Endothelial cell (in vitro differentiated cells): ENCODE data around the gene GDPD5. TPM values are rescaled to one million over a fixed set of nuclear protein-coding genes. Genes with fewer than 3 reads are reported as not detected.

ENCODE experiments used
- DNase-seq: peaks from one replicate; pipeline ENCODE4 v3.0.0; 2021; ENCODE audit warnings: low spot score
- H3K27ac Mint-ChIP-seq: one replicate; pipeline ENCODE4 v1.8.0; 2021; ENCODE audit warnings: mixed read lengths, inconsistent platforms; ENCODE audit not compliant: unreplicated experiment
- H3K27me3 Mint-ChIP-seq: one replicate; pipeline ENCODE4 v1.8.0; 2021; ENCODE audit warnings: mild to moderate bottlenecking, moderate library complexity, mixed read lengths, inconsistent platforms; ENCODE audit not compliant: unreplicated experiment
- H3K36me3 Mint-ChIP-seq: one replicate; pipeline ENCODE4 v1.8.0; 2021; ENCODE audit warnings: mild to moderate bottlenecking, low read depth, mixed read lengths, inconsistent platforms; ENCODE audit not compliant: unreplicated experiment
- H3K4me1 Mint-ChIP-seq: one replicate; pipeline ENCODE4 v1.8.0; 2021; ENCODE audit warnings: mild to moderate bottlenecking, mixed read lengths, inconsistent platforms; ENCODE audit not compliant: unreplicated experiment
- H3K4me3 Mint-ChIP-seq: one replicate; pipeline ENCODE4 v1.8.0; 2021; ENCODE audit warnings: mild to moderate bottlenecking, mixed read lengths, inconsistent platforms; ENCODE audit not compliant: unreplicated experiment
- H3K9me3 Mint-ChIP-seq: one replicate; pipeline ENCODE4 v1.8.0; 2021; ENCODE audit warnings: mixed read lengths, inconsistent platforms; ENCODE audit not compliant: unreplicated experiment
- total RNA-seq: library from RNA; stranded (reverse); fragmentation: NEBNext Ultra II Directional; extraction: Animal tissue kit (Norgen Biotek cat#: 25700); gene quantifications from one replicate; pipeline ENCODE4 v1.2.1, GENCODE V29; 2021; ENCODE audit not compliant: unreplicated experiment
- TF ChIP-seq, protein P1 (sequence below): fragments of 200-600 bp; sonication (generic); IDR thresholded peaks from one replicate; pipeline ENCODE4 v1.5.0; 2021; ENCODE audit warnings: antibody characterized with exemption; ENCODE audit not compliant: unreplicated experiment

Gene GDPD5
- total RNA-seq, 1 donor from 2014 or later: 674 TPM

DNA sequence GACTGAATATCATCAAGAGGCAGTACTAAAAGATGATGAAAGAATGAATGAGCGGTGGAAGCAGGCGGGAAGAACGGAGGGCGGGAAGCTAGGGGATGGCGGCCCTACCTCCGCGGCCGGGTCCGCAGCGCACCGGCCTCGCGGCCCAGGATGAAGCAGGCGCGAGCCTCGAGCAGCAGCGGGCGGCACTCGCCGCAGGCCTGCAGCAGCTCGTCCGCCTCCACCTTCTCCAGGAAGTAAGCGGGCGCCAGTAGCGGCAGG, 96.2 kb downstream of the GDPD5 start:
- Mint-ChIP-seq H3K4me1 (peaks cover 37% of the 10 kb centered on the region), H3K27me3 (peaks cover 40% of the 10 kb centered on the region), H3K4me3 (peak overlapping the region; percentile 88), H3K36me3 (peaks cover 33% of the 10 kb centered on the region), H3K9me3 (no peaks in the 10 kb centered on the region), H3K27ac (peak overlapping the region; percentile 87)
- DNase-seq: no peak
- TF ChIP-seq, protein P1, sequence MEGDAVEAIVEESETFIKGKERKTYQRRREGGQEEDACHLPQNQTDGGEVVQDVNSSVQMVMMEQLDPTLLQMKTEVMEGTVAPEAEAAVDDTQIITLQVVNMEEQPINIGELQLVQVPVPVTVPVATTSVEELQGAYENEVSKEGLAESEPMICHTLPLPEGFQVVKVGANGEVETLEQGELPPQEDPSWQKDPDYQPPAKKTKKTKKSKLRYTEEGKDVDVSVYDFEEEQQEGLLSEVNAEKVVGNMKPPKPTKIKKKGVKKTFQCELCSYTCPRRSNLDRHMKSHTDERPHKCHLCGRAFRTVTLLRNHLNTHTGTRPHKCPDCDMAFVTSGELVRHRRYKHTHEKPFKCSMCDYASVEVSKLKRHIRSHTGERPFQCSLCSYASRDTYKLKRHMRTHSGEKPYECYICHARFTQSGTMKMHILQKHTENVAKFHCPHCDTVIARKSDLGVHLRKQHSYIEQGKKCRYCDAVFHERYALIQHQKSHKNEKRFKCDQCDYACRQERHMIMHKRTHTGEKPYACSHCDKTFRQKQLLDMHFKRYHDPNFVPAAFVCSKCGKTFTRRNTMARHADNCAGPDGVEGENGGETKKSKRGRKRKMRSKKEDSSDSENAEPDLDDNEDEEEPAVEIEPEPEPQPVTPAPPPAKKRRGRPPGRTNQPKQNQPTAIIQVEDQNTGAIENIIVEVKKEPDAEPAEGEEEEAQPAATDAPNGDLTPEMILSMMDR: no peak

DNA sequence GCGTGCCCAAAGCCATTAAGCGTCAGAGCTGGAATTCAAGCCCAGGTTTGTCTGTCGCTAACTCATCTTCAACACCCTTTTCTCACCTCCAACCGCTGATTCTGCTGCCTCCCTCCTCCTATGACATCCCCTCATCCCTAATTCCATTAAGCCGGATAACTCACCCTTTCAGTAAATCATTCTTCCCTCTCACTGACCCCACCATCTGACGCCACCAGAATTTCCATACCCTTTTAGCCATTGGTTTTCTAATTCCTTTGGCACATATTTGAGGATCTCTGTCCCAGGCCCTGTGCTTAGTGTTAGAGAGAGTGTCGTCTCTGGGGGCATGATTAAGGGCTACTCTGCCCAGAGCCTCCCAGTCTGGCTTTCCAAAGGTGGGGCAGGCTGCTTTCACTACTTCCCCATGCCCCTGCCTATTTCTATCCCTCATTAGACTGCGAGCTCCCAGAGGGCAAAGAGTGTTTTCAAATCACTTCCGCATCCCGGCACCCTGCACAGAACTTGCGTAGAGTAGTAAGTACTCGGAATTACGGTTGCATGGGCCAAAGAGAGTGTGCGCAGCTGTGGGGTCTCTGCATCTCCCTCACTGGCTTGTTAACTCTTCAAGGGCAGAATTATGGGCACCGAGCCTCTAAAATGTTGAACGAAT, 96.6 kb downstream of the GDPD5 start:
- peak overlapping the region; percentile 87 for H3K27ac Mint-ChIP-seq
- H3K9me3 Mint-ChIP-seq: no peaks in the 10 kb centered on the region
- H3K36me3 Mint-ChIP-seq: peaks cover 33% of the 10 kb centered on the region
- TF ChIP-seq, protein P1: no peak
- H3K4me1 Mint-ChIP-seq: peaks cover 37% of the 10 kb centered on the region
- H3K4me3 Mint-ChIP-seq: peak overlapping the region; percentile 88
- peaks cover 36% of the 10 kb centered on the region for H3K27me3 Mint-ChIP-seq
- DNase-seq: no peak

DNA sequence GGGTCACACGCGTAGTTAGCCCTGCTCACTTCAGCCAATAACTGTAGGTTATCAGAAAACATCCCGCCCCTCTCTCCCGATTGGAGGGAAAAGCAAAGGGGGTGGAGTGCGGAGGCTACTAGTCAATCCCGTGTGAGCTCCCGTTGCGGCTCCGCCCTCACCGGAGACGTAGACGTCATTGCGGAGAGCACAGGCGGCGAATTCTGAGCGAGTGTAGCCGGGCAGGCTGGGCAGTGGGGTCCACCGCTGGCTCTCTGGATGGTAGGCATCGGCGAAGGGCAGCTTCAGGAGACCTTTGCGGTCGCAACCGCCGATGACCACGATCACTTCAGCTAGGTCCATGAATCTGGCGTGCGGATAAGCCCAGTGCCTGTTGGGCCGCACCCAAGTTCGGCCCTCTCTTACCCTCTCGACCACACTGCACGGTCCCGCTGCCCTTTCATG, 97.4 kb downstream of the GDPD5 start:
- peaks cover 28% of the 10 kb centered on the region for H3K36me3 Mint-ChIP-seq
- no peaks in the 10 kb centered on the region for H3K9me3 Mint-ChIP-seq
- no peak for DNase-seq
- no peak overlapping the region for H3K4me3 Mint-ChIP-seq
- TF ChIP-seq, protein P1: no peak
- peaks cover 34% of the 10 kb centered on the region for H3K27me3 Mint-ChIP-seq
- no peak overlapping the region for H3K27ac Mint-ChIP-seq
- H3K4me1 Mint-ChIP-seq: peaks cover 32% of the 10 kb centered on the region

DNA sequence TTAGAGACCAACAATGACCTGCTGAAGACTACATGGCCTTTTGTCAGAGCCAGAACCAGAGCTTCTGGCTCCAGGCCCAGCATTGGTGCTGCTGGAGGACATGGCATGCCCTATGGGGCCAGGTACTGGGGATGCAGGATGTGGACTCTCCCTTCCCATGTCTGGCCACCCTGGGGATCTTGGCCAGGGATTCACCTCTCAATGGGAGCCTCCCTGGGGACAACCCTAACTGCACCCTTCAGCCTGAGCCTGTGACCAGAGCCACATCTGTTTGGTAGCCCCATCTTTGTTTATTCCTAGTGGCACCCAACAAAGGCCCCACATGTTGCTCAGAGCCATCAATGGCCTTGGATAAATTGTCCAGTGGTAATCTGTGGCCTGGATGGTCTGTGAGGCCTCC, 98.6 kb downstream of the GDPD5 start:
- Mint-ChIP-seq H3K9me3 (no peaks in the 10 kb centered on the region), H3K27ac (no peak overlapping the region), H3K4me3 (no peak overlapping the region), H3K36me3 (peaks cover 24% of the 10 kb centered on the region), H3K27me3 (peaks cover 31% of the 10 kb centered on the region), H3K4me1 (peaks cover 23% of the 10 kb centered on the region)
- TF ChIP-seq, protein P1: no peak
- DNase-seq: no peak

DNA sequence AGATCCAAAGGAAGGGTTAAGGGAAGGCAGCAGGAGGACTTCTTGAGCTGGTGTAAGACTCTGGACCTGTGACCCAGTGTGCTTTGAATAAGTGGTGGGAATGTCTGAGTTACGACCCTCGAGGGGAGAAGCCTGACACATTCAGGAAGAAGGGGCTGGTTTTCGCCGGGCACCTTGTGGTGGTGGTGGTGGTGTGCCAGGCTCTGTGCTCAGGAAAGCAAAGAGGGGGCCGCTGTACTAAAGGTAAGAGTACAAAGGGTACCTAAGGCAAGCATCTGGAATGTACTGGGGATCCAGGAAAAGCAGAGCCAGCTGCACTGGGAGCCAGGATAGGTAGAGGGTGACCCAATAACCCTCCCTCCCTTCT, 99.0 kb downstream of the GDPD5 start:
- H3K9me3 Mint-ChIP-seq: no peaks in the 10 kb centered on the region
- peaks cover 26% of the 10 kb centered on the region for H3K27me3 Mint-ChIP-seq

More for the DNA sequence above, 99.0 kb downstream of the GDPD5 start:
- no peak overlapping the region for H3K27ac Mint-ChIP-seq
- DNase-seq: no peak
- H3K4me1 Mint-ChIP-seq: peaks cover 21% of the 10 kb centered on the region
- H3K4me3 Mint-ChIP-seq: no peak overlapping the region
- peaks cover 28% of the 10 kb centered on the region for H3K36me3 Mint-ChIP-seq
- TF ChIP-seq, protein P1: no peak
